SK-N-SH treated with all-trans-retinoic acid at 6 μM for 48 hours (cell line): ENCODE data around the gene ODAM.

Experiments
- ARNTL ChIP-seq: fragments of 450-650 bp; formaldehyde crosslinking; IDR thresholded peaks from 2 replicates; pipeline ENCODE4 v1.5.0; 2020; ENCODE audit warnings: low read depth, mild to moderate bottlenecking, moderate library complexity, borderline replicate concordance
- BACH2 ChIP-seq: fragments of 250-450 bp; sonication (Bioruptor Pico); IDR thresholded peaks from 2 replicates; pipeline ENCODE4 v1.9.0; 2021; ENCODE audit warnings: mild to moderate bottlenecking, borderline replicate concordance
- CREB5 ChIP-seq: fragments of 250-450 bp; sonication (Bioruptor Pico); IDR thresholded peaks from 2 replicates; pipeline ENCODE4 v1.5.1; 2020; ENCODE audit warnings: low read depth, mild to moderate bottlenecking, moderate library complexity
- ESRRG ChIP-seq: fragments of 250-450 bp; sonication (Bioruptor Pico); IDR thresholded peaks from 2 replicates; pipeline ENCODE4 v1.6.1; 2021; ENCODE audit warnings: mild to moderate bottlenecking
- GLIS3 ChIP-seq: fragments of 250-450 bp; sonication (Bioruptor Pico); IDR thresholded peaks from 2 replicates; pipeline ENCODE4 v1.5.0; 2020; ENCODE audit warnings: mild to moderate bottlenecking, moderate library complexity
- PATZ1 ChIP-seq: fragments of 250-450 bp; sonication (Bioruptor Pico); IDR thresholded peaks from 2 replicates; pipeline ENCODE4 v1.8.0; 2020; ENCODE audit warnings: mild to moderate bottlenecking, moderate library complexity, borderline replicate concordance
- POU6F1 ChIP-seq: fragments of 250-450 bp; sonication (Bioruptor Pico); IDR thresholded peaks from 2 replicates; pipeline ENCODE4 v1.8.0; 2021; ENCODE audit warnings: low read depth, mild to moderate bottlenecking, moderate library complexity, borderline replicate concordance
- RARB ChIP-seq: fragments of 250-450 bp; sonication (Bioruptor Pico); IDR thresholded peaks from 2 replicates; pipeline ENCODE4 v1.8.0; 2021; ENCODE audit warnings: mild to moderate bottlenecking, moderate library complexity
- SNAI2 ChIP-seq: fragments of 250-450 bp; sonication (Bioruptor Pico); IDR thresholded peaks from 2 replicates; pipeline ENCODE4 v1.5.0; 2020; ENCODE audit warnings: mild to moderate bottlenecking, moderate library complexity
- TCF4 ChIP-seq: fragments of 250-450 bp; sonication (Bioruptor Pico); IDR thresholded peaks from 2 replicates; pipeline ENCODE4 v1.8.0; 2021; ENCODE audit warnings: mild to moderate bottlenecking, moderate library complexity, borderline replicate concordance
- ZFP3 ChIP-seq: fragments of 250-450 bp; sonication (Bioruptor Pico); IDR thresholded peaks from 2 replicates; pipeline ENCODE4 v1.5.0; 2020; ENCODE audit warnings: mild to moderate bottlenecking, moderate library complexity
- ZFP30 ChIP-seq: fragments of 450-650 bp; formaldehyde crosslinking; IDR thresholded peaks from 2 replicates; pipeline ENCODE4 v1.5.0; 2022; ENCODE audit warnings: mild to moderate bottlenecking, moderate library complexity
- ZNF70 ChIP-seq: fragments of 450-650 bp; formaldehyde crosslinking; IDR thresholded peaks from 2 replicates; pipeline ENCODE4 v1.5.0; 2020; ENCODE audit warnings: mild to moderate bottlenecking, moderate library complexity
- ZNF8 ChIP-seq: fragments of 450-650 bp; formaldehyde crosslinking; IDR thresholded peaks from 2 replicates; pipeline ENCODE4 v1.5.0; 2020; ENCODE audit warnings: mild to moderate bottlenecking, moderate library complexity

- TF ChIP-seq BACH2 (CRISPR knock-in tag) (no peak), PATZ1 (no peak), RARB (CRISPR knock-in tag) (no peak), TCF4 (CRISPR knock-in tag) (no peak), ESRRG (no peak), CREB5 (CRISPR knock-in tag) (no peak), ARNTL (CRISPR knock-in tag) (no peak), ZFP30 (no peak), SNAI2 (CRISPR knock-in tag) (no peak), ZFP3 (CRISPR knock-in tag) (no peak), POU6F1 (CRISPR knock-in tag) (no peak), ZNF8 (CRISPR knock-in tag) (no peak), ZNF70 (CRISPR knock-in tag) (no peak), GLIS3 (CRISPR knock-in tag) (no peak)
These were observed 43.8 kb downstream of the ODAM start for GRCh38 chr4:70239131-70239883.
